GM12892 (cell line): ENCODE results near the gene OBP2B. TPM values are rescaled to one million over a fixed set of nuclear protein-coding genes. Genes with fewer than 3 reads are reported as not detected.
"Not testable (repeated sequence)": the region's sequence is repeated elsewhere in the genome, so short reads cannot be mapped to it uniquely, and the experiment has no call there.

Experiments used
- DNase-seq: peaks from one replicate; pipeline ENCODE4 v3.0.0; 2011; ENCODE audit not compliant: insufficient read length
- FAIRE-seq: peaks from 2 replicates; lab custom pipeline; 2011; peaks lifted over from hg19 to GRCh38; lab: Jason Lieb, UNC
- POLR2A ChIP-seq: IDR thresholded peaks from 2 replicates; pipeline ENCODE4 v1.6.1; 2011; ENCODE audit warnings: low read depth, low read length, control low read depth
- POLR2AphosphoS5 ChIP-seq: IDR thresholded peaks from 2 replicates; pipeline ENCODE4 v1.6.1; 2011; ENCODE audit warnings: low read depth, low read length, control low read depth
- TAF1 ChIP-seq: IDR thresholded peaks from 2 replicates; pipeline ENCODE4 v1.6.1; 2011; ENCODE audit warnings: low read depth, mild to moderate bottlenecking, control low read depth, low read length, borderline replicate concordance
- polyA plus RNA-seq: library from polyadenylated mRNA; unstranded; fragments of >200 nt; gene quantifications from one replicate; pipeline ENCODE4 v1.2.1, GENCODE V29; 2012; ENCODE audit warnings: missing spikeins, inconsistent platforms; ENCODE audit not compliant: missing spikeins

Gene OBP2B, protein sequence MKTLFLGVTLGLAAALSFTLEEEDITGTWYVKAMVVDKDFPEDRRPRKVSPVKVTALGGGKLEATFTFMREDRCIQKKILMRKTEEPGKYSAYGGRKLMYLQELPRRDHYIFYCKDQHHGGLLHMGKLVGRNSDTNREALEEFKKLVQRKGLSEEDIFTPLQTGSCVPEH
- not detected for polyA plus RNA-seq

DNA sequence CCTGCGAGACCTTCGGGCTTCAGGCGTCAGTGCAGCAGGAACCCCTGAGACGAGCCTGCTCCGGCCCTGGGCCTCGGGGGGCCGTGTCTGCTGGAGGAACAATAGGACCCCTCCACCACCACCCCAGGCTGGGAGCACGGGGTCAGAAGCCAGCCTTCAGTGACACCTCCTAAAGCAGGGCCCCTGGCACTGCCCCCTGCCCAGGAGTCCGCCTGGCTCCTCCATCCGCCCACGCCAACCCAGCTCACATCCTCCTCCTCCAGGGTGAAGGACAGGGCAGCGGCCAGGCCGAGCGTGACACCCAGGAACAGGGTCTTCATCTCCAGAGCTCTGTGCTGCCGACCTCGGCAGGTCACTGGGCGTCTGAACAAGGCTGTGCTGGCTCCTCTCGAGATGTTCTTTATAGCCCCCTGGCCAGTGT is at the start of gene OBP2B:
Gene OBP2B (minus strand): TSS at position 371 of the 421 bp plus-strand sequence. CDS start 51 bp downstream, at position 320.
- FAIRE-seq, DNase-seq: not testable (repeated sequence)

DNA sequence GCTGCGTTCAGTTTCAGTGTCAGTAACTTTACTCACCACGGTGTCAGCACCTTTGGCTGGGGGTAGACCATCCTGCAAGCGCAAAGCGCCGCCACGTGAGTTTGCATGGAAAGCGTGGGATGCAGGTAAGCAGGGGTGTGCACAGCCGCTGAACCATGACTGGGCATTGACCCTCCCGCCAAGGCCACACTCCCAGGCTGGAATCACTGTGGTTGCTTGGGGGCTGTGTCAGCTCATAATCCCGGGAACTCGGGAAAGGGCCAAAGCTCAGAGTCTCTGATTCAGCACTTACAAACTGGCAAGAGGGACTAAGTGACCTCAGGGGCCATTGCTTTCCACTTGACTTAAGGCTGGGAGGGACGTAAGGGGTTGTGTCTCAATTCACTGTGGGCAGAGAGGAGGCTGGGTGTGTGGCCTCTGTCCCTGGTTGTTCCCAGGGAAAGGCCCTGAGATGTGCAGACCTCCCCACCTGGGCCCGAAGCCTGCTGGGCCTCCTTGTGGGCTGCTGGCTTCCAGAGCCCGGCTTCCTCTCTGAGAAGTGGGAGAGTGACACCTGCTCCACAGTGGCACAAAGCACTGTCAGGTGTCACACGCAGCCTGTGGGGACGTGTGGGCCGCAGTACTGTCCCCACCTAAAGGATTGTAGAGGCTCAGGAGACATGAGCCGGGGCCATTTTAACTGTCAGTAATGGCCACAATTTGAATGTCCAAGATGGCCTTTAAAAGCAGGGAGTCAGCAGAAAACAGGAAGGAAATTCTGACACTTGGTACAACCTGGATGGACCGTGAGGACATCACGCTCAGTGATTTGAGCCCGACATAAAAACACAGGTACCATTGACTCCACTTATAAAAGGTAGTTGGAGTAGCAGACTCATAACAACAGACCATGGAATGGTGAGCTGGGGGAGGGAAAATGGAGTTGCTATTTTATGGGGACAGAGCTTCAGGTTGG is 49.3 kb upstream of the OBP2B start:
- FAIRE-seq = no peak
- TF ChIP-seq POLR2AphosphoS5 (no peak), TAF1 (no peak), POLR2A (no peak)
- no peak for DNase-seq

DNA sequence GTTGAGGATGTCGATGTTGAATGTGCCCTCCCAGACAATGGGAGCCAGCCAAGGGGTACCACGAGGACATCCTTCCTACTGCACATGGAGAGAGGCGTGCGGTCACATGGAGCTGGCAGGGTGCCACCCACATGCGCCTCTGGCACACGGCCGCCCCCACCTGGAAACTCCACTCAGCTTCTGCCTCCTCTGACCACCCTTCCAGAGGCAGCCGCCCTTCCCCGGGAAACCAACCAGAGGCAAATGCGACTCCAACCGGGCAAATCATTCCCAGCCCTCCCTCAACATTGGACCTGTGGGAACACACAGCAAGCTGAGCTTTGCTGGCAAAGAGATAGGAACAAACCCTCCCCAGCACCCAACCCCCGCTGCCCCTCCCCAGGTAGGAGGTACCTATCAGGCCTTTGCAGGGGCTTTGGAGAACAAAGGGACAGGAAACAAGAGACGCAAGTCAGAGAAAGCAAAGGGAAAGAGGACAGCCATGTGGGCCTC is 48.5 kb upstream of the OBP2B start:
- TF ChIP-seq POLR2AphosphoS5 (no peak), POLR2A (no peak), TAF1 (no peak)
- no peak for DNase-seq
- FAIRE-seq = no peak

DNA sequence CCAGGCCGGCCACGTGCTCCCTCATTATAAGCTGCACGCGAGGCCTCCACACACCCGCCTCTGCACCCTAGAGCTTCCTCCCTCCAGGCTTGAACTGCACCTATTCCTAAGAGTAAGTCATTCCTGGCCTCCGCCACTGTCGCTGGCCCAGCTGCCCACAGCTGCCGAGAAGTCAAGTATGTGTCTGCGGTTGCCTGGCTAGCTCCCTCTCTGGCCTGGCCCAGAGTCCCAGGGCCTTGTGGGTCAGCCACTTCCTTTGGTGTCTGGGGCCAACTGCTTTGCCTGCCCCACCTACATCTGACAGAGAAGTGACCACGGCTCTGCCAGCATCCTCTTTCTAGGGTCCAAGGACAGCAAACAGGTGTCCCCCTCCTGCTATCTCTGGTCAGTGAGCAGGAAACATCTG is 47.6 kb upstream of the OBP2B start:
- FAIRE-seq = no peak
- TF ChIP-seq POLR2AphosphoS5 (no peak), TAF1 (no peak), POLR2A (no peak)

DNA sequence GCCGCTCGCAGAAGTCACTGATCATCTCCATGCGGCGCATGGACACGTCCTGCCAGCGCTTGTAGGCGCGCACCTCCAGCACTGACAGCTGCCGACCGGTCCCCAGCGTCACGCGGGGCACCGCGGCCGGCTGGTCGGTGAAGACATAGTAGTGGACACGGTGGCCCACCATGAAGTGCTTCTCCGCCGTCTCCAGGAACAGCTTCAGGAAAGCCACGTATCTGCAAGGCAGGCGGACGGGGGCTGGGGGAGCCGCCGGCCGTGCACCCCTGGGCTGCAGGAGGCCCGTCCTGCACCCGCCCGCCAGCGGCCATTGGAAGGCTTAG is 47.0 kb upstream of the OBP2B start:
- FAIRE-seq = no peak
- DNase-seq = no peak
- TF ChIP-seq TAF1 = no peak
- TF ChIP-seq POLR2AphosphoS5 = no peak
- no peak for TF ChIP-seq POLR2A

More for the DNA sequence above, 47.6 kb upstream of the OBP2B start:
- no peak for DNase-seq

DNA sequence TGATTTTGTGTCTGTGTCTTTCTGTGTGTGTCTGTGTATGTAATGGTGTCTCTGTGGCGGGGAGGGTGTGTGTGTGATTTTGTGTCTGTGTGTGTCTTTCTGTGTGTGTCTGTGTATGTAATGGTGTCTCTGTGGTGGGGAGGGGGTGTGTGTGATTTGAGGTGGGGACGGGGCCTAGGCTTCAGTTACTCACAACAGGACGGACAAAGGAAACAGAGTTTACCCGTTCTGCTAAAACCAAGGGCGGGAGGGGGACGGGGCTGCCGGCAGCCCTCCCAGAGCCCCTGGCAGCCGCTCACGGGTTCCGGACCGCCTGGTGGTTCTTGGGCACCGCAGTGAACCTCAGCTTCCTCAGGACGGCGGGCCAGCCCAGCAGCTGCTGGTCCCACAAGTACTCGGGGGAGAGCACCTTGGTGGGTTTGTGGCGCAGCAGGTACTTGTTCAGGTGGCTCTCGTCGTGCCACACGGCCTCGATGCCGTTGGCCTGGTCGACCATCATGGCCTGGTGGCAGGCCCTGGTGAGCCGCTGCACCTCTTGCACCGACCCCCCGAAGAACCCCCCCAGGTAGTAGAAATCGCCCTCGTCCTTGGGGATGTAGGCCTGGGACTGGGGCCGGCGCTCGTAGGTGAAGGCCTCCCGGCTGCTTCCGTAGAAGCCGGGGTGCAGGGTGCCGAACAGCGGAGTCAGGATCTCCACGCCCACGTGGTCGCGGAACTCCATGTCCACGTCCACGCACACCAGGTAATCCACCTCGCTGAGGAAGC is 46.5 kb upstream of the OBP2B start:
- no peak for TF ChIP-seq POLR2A
- TF ChIP-seq TAF1 = no peak
- TF ChIP-seq POLR2AphosphoS5 = no peak
- FAIRE-seq = no peak
- no peak for DNase-seq

DNA sequence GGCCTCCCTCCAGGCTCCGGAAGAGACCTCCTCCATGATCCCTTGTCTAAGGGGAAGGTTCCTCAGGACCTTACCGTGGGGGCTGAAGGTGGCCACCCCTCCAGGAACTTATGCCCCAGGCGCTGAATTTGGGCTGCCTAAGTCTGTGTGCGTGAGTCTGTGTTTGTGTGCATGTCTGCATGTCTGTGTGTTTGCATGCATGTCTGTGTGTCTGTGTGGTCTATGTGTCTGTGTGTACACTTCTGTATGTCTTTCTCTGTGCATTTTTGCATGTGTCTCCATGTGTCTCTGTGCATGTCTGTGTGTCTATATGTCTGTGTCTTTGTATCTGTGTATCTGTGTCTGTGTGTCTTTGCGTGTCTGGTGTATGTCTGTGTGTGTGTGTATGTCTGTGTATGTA is 45.4 kb upstream of the OBP2B start:
- TF ChIP-seq POLR2AphosphoS5 (no peak), POLR2A (no peak), TAF1 (no peak)
- FAIRE-seq (no peak), DNase-seq (no peak)

DNA sequence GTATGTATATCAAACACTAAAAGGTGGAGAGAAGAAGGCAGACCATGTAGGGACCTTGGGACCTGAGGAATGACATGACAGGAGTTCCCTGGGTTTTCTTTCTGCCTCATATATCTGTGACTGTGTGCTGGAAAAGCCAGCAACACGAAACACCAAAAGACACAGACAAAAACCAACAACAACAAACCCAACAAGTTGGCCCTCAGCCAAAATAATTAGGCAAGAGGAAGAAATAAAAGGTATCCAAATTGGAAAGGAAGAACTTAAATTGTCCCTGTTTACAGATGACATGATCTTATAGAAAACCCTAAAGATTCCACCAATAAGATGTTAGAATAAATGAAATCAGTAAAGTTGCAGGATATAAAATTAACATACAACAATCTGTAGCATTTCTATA is 44.2 kb upstream of the OBP2B start:
- no peak for DNase-seq
- FAIRE-seq = no peak
- TF ChIP-seq POLR2A (no peak), TAF1 (no peak), POLR2AphosphoS5 (no peak)

DNA sequence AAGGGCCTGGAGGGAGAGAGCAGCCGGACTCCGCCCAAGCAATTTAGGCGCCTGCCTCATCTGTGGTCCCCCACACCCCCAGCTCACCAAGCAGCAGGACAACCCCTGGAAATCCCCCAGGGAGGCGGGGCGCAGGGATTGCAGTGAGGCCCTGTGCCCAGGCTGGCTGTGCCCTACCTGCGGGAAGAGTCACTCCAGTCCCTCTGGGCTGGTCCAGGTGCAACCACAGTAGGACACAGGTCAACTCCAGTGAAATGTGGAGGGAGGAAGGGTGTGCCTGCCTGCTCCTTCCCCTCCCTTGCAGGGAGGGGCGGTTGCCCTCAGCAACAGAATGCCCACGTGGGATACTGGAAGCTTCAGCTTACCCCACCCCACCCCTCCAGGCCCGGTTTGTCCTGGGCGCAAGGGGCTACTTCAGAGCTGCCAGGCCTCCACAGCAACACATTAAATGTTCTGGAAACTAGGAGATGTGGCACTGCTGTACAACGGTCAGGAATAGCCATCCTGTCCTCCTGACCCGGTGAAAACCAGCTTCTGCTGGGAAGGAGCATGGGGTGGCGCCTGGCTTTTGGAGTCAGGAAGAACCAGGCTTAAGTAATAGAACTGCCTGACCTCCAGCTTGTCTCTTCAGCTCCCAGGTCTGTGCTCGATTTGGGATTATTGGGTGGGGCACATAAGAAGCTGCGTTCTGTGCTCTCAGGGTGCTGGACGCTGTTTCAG is 43.4 kb upstream of the OBP2B start:
- FAIRE-seq = no peak
- TF ChIP-seq POLR2AphosphoS5 = no peak
- no peak for TF ChIP-seq TAF1
- TF ChIP-seq POLR2A = no peak
- no peak for DNase-seq

DNA sequence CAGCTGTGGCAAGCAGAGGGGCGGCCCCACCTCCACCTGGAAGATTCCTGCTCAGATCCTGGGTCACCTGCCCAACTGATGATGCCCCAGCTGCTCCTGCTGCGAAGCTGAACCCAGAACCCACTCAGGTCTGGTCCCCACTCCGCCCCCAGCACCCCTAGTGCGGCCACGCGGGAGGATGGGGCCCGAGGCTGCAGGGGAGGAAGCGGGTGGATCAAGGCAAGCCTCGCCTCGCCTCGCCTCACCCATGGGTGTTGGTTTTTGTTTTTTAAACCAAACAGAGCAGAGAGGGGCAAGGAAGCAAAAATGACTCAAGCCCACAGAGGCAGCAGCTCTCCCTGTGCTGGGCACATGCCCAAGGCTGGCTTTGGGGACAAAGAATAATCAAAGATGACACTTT is 42.7 kb upstream of the OBP2B start:
- TF ChIP-seq POLR2AphosphoS5 (no peak), POLR2A (no peak), TAF1 (no peak)
- DNase-seq = no peak
- FAIRE-seq = no peak

DNA sequence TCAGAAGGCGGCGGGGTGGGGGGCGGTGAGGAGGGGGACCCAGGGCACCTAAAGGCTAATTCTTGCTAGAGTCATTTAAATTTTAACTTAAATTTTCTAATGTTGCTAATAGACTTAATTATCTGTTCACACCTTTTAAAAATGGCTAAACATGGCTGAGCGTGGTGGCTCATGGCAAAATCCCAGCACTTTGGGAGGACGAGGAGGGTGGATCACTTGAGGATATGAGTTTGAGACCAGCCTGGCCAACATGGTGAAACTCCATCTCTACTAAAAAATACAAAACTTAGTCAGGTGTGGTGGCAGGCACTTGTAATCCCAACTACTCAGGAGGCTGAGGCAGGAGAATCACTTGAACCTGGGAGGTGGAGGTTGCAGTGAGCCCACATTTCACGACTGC is 42.2 kb upstream of the OBP2B start:
- not testable (repeated sequence) for DNase-seq, FAIRE-seq
